Erythroblast (primary cell): Measurements from ENCODE around the gene ANXA5.

ENCODE experiments used
- GATA1 ChIP-seq: IDR thresholded peaks from 2 replicates; pipeline ENCODE4 v1.6.1; 2011; ENCODE audit warnings: low read depth, mild to moderate bottlenecking, control low read depth, low read length, moderate library complexity
- POLR2A ChIP-seq: IDR thresholded peaks from 2 replicates; pipeline ENCODE4 v1.6.1; 2011; ENCODE audit warnings: mild to moderate bottlenecking, low read length

DNA sequence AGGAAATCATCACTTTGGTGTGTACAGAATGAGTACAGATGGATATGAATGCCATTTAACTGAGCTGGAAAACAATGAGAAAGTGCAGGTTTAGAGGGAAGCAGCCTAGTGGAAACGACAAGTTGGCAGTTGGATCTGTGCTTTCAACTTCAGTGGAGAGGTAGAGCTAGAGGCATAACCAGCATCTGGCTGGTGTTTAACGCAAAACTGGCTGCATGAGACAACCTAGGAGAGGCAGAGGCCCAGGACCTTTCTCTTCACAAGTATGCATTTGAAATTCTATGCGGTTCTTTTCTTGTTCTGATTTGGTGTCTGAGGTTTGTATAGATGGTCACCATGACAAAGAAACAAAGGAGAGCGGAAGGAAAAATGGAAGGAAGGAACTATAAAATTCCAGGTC, 63.1 kb downstream of the ANXA5 start:
- TF ChIP-seq POLR2A: no peak
- TF ChIP-seq GATA1: no peak
